HEK293T (cell line): ENCODE measurements around the gene ZFAND2B.

ENCODE experiments used
- ARNT ChIP-seq: fragments of 450-650 bp; IDR thresholded peaks from 2 replicates; pipeline ENCODE4 v1.6.1; 2017; ENCODE audit warnings: mild to moderate bottlenecking
- BHLHE40 ChIP-seq: fragments of 450-650 bp; IDR thresholded peaks from 2 replicates; pipeline ENCODE4 v1.6.1; 2016; ENCODE audit warnings: mild to moderate bottlenecking, moderate library complexity, borderline replicate concordance
- CTBP1 ChIP-seq: fragments of 450-650 bp; IDR thresholded peaks from 2 replicates; pipeline ENCODE4 v1.6.1; 2016; ENCODE audit warnings: borderline replicate concordance
- ELF4 ChIP-seq: fragments of 450-650 bp; IDR thresholded peaks from 2 replicates; pipeline ENCODE4 v1.6.1; 2017; ENCODE audit warnings: antibody characterized with exemption
- FOXM1 ChIP-seq: fragments of 450-650 bp; IDR thresholded peaks from 2 replicates; pipeline ENCODE4 v1.6.1; 2017; ENCODE audit warnings: mild to moderate bottlenecking, borderline replicate concordance
- HDGF ChIP-seq: fragments of 450-650 bp; IDR thresholded peaks from 2 replicates; pipeline ENCODE4 v1.6.1; 2017; ENCODE audit warnings: antibody characterized with exemption, borderline replicate concordance
- L3MBTL2 ChIP-seq: fragments of 450-650 bp; conservative IDR thresholded peaks from 2 replicates; pipeline ENCODE4 v1.6.1; 2016; ENCODE audit warnings: mild to moderate bottlenecking
- SUZ12 ChIP-seq: fragments of 450-650 bp; IDR thresholded peaks from 2 replicates; pipeline ENCODE4 v1.6.1; 2016; ENCODE audit warnings: mild to moderate bottlenecking
- ZNF384 ChIP-seq: fragments of 450-650 bp; IDR thresholded peaks from 2 replicates; pipeline ENCODE4 v1.6.1; 2016

GRCh38 chr2:219244789-219245147, 38.2 kb downstream of the ZFAND2B start:
- TF ChIP-seq ELF4: no peak
- no peak for TF ChIP-seq ZNF384
- no peak for TF ChIP-seq BHLHE40
- no peak for TF ChIP-seq ARNT
- no peak for TF ChIP-seq HDGF
- no peak for TF ChIP-seq CTBP1
- no peak for TF ChIP-seq SUZ12
- no peak for TF ChIP-seq FOXM1
- no peak for TF ChIP-seq L3MBTL2
